ENCODE measurements around the gene KIF26B.

DNA sequence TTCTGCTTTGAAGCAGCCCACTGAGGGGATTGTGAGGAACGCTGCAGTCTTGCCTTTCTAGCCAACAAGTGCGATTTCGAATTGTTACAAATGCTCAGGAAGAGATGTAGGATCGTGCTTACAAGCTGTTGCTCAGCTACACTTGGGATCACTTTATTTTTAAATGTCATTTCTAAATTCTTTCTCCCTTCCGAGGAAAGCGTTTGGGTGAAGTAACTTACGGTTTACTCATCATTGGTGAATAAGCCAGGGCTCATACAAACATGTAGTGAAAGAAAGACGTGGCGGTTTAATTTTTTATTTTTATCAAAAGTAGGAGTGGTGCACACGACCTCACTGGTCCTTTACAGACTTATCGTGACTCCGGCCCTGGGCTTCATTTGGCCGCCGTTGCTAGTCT is 386.6 kb downstream of the KIF26B start:
- TF ChIP-seq EZH2 (IDR thresholded peaks at IDR 0.05; ENCODE audit: borderline replicate concordance, insufficient read depth, low read length, poor library complexity, severe bottlenecking) (no peak), EP300 (conservative IDR thresholded peaks at IDR 0.05; ENCODE audit: poor library complexity, severe bottlenecking) (no peak), RAD21 (conservative IDR thresholded peaks at IDR 0.05) (no peak), SMC3 (conservative IDR thresholded peaks at IDR 0.05; ENCODE audit: poor library complexity) (no peak), TAF1 (IDR thresholded peaks at IDR 0.05; ENCODE audit: low read depth) (no peak), MXI1 (conservative IDR thresholded peaks at IDR 0.05; ENCODE audit: poor library complexity, severe bottlenecking) (no peak)
- TF ChIP-seq, protein P1, sequence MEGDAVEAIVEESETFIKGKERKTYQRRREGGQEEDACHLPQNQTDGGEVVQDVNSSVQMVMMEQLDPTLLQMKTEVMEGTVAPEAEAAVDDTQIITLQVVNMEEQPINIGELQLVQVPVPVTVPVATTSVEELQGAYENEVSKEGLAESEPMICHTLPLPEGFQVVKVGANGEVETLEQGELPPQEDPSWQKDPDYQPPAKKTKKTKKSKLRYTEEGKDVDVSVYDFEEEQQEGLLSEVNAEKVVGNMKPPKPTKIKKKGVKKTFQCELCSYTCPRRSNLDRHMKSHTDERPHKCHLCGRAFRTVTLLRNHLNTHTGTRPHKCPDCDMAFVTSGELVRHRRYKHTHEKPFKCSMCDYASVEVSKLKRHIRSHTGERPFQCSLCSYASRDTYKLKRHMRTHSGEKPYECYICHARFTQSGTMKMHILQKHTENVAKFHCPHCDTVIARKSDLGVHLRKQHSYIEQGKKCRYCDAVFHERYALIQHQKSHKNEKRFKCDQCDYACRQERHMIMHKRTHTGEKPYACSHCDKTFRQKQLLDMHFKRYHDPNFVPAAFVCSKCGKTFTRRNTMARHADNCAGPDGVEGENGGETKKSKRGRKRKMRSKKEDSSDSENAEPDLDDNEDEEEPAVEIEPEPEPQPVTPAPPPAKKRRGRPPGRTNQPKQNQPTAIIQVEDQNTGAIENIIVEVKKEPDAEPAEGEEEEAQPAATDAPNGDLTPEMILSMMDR (IDR thresholded peaks at IDR 0.05; ENCODE audit: poor library complexity, severe bottlenecking) = no peak

Data from neural cell (in vitro differentiated cells).